A549 treated with ZK216348 at 1 μM for 4 hours (cell line): ENCODE data around the gene BCL11B. TPM values are rescaled to one million over a fixed set of nuclear protein-coding genes. Genes with fewer than 3 reads are reported as not detected.

ENCODE experiments used
- total RNA-seq: library from RNA; stranded (reverse); fragments of 200-300 nt; extraction: Qiagen RNA extraction; gene quantifications from 5 replicates; pipeline ENCODE4 v1.2.3, GENCODE V29; 2022; ENCODE audit warnings: low read depth

BCL11B gene
- 0.23 to 0.45 TPM (median 0.25 TPM) in 5 replicates for total RNA-seq

DNA sequence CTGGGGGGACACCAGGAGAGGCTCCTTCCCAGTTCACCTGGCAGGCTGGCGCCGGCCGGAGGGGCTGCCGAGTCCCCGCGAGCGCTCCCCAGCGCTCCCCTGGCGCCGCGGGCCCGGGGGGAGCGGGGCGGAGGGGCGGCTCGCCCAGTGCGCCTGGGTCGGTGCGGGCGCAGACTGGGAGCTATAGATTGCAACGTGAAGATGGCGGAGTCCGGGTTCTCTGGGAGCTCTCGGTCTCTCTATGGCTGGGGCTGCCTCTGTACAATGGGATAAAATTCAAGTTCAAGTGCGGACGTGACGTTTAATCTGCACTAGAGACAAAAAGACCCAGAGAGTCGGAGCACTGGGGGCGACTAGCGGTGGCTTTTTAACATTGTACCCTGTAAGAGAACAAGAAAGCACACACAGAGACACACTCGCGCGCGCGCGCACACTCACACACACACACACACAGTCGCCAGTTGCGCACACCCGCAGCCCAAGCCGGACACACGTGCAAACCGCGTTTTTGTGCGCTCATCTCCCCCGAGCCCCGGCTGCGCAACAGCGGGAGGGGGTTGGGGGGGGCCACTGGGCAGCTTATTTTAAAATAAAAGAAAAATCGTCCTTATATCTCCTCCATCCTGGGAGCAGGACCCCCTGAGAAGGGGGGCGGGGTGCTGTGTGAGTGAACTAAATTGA, at the start of gene BCL11B:
TSS of gene BCL11B (minus strand) at position 247 of the 681 bp plus-strand sequence. CDS start 979 bp downstream, outside the sequence.

Other genes with a start within 250 kb of the BCL11B start
- gene SETD3, start 208.7 kb upstream of the BCL11B start, total RNA-seq = 44.7 to 58.2 TPM (median 46.3 TPM) in 5 replicates
- 44.0 to 64.5 TPM (median 49.3 TPM) in 5 replicates for gene CCNK, start 209.2 kb upstream of the BCL11B start, total RNA-seq